ENCODE results near the gene MRPL48.
"Not testable (repeated sequence)": the region's sequence is repeated elsewhere in the genome, so short reads cannot be mapped to it uniquely, and the experiment has no call there.

DNA sequence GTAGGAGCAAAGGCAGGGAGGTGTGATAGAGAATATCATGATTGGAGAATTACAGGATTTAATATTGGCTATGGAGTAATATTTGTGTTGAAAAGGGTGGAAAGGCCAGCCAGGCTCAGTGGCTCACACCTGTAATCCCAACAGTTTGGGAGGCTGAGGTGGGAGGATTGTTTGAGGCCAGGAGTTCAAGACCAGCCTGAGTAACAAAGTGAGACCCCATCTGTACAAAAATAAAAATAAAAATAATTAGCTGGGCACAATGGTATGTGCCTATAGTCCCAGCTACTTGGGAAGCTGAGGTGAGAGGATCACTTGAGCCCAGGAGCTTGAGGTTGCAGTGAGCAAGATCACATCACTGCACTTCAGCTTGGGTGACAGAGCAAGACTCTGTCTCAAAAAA lies 2.2 kb upstream of the MRPL48 start:
- TF ChIP-seq, protein P1, sequence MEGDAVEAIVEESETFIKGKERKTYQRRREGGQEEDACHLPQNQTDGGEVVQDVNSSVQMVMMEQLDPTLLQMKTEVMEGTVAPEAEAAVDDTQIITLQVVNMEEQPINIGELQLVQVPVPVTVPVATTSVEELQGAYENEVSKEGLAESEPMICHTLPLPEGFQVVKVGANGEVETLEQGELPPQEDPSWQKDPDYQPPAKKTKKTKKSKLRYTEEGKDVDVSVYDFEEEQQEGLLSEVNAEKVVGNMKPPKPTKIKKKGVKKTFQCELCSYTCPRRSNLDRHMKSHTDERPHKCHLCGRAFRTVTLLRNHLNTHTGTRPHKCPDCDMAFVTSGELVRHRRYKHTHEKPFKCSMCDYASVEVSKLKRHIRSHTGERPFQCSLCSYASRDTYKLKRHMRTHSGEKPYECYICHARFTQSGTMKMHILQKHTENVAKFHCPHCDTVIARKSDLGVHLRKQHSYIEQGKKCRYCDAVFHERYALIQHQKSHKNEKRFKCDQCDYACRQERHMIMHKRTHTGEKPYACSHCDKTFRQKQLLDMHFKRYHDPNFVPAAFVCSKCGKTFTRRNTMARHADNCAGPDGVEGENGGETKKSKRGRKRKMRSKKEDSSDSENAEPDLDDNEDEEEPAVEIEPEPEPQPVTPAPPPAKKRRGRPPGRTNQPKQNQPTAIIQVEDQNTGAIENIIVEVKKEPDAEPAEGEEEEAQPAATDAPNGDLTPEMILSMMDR (IDR thresholded peaks at IDR 0.05): not testable (repeated sequence)
- TF ChIP-seq POLR2A (IDR thresholded peaks at IDR 0.05): not testable (repeated sequence)
